Tibial nerve (tissue), 4 donors: ENCODE data around the gene PRG2. TPM values are rescaled to one million over a fixed set of nuclear protein-coding genes. Genes with fewer than 3 reads are reported as not detected.

Source experiments
- DNase-seq, 2 donors: peaks; one replicate each; pipeline ENCODE4 v3.0.0-alpha.2; 2019; ENCODE audit warnings: low spot score in 2 of 2
- H3K27ac ChIP-seq, 4 donors: fragments of 200-600 bp; sonication (generic) in 3 of 4; one replicate each; pipeline ENCODE4 v1.5.1; 2017 to 2019; ENCODE audit warnings: mild to moderate bottlenecking in 1 of 4
- H3K27me3 ChIP-seq, 2 donors: fragments of 200-600 bp; sonication (generic) in 1 of 2; one replicate each; pipeline versions ENCODE4 v1.5.1 to v1.6.0; 2017 to 2019
- H3K36me3 ChIP-seq, 3 donors: fragments of 200-600 bp; sonication (generic); one replicate each; pipeline ENCODE4 v1.5.1; 2018 to 2019
- H3K4me1 ChIP-seq, 4 donors: fragments of 200-600 bp; sonication (generic) in 3 of 4; one replicate each; pipeline ENCODE4 v1.5.1; 2017 to 2019
- H3K4me3 ChIP-seq, 4 donors: fragments of 200-600 bp; sonication (generic) in 3 of 4; one replicate each; pipeline ENCODE4 v1.5.1; 2017 to 2019; ENCODE audit warnings: mild to moderate bottlenecking in 1 of 4, moderate library complexity in 1 of 4
- H3K9me3 ChIP-seq, 4 donors: fragments of 200-600 bp; sonication (generic) in 3 of 4; one replicate each; pipeline ENCODE4 v1.5.1; 2017 to 2019
- EP300 ChIP-seq, 2 donors: sonication (generic); formaldehyde crosslinking; IDR thresholded peaks; one replicate each; pipeline ENCODE4 v1.6.1; 2017; ENCODE audit warnings: antibody characterized with exemption in 2 of 2, mild to moderate bottlenecking in 1 of 2
- POLR2A ChIP-seq, 2 donors: fragments of 450-650 bp; IDR thresholded peaks; one replicate each; pipeline ENCODE4 v1.6.1; 2017; ENCODE audit warnings: antibody characterized with exemption in 2 of 2, mild to moderate bottlenecking in 2 of 2, moderate library complexity in 2 of 2
- WGBS, 2 donors: methylation state at CpG; one replicate each; pipeline ENCODE4 v1.1.5; 2018; 5-methylcytosine and 5-hydroxymethylcytosine counted together
- total RNA-seq, 4 donors: library from RNA; depleted of rRNA; stranded (reverse); fragments of >200 nt; gene quantifications; one replicate each; pipeline ENCODE4 v1.1.0, GENCODE V29; 2016
- TF ChIP-seq, protein P1 (sequence below), 5 experiments: fragments of 200-600 bp in 3 of 5; fragments of 450-650 bp in 2 of 5; sonication (generic) in 3 of 5; IDR thresholded peaks; one replicate each; pipeline ENCODE4 v1.5.1; 2016 to 2019; ENCODE audit warnings: antibody characterized with exemption in 5 of 5, mild to moderate bottlenecking in 3 of 5, moderate library complexity in 2 of 5

Gene PRG2
- total RNA-seq, 4 donors from 2014 or later = 0.39 TPM; not detected in 3

DNA sequence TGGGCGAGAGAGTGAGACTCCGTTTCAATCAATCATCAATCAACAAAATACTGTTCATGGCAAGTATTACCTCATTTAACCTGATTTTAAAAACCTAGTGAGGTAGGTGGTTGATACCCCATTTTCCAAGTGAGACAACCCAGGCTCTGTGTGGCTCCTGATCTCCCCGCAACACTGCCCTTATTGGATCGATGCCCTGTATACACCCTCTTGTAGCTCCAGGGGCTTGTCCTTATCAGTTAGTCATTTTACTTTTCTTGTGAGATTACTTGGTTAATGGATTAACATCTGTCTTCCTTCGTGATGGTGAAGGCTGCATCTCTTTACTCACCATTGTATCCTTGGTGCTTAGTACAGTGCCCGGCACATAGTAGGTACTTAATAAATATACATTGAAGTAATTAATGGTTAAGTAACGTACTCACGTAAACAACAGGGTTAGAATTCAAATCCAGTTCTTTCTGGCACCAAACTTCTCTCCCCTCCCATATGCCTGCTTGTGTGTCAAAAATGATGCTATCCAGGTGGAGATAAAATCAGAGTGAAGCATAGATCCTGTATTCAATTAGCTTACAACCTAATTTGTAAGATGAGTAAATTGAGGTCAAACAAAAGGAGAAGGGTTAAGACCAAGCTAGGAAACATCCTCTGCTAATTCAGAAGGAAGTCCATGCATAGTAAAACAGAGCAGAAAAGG lies 1.8 kb upstream of the PRG2 start:
- H3K4me3 ChIP-seq = no peak overlapping the region
- 77 to 83% methylated on average over 8 of the region's 8 CpGs for WGBS, 2 donors
- H3K36me3 ChIP-seq = no peaks in the 10 kb centered on the region
- TF ChIP-seq EP300 (IDR thresholded peaks at IDR 0.05) = no peak
- TF ChIP-seq POLR2A (IDR thresholded peaks at IDR 0.05) = no peak
- TF ChIP-seq, protein P1, sequence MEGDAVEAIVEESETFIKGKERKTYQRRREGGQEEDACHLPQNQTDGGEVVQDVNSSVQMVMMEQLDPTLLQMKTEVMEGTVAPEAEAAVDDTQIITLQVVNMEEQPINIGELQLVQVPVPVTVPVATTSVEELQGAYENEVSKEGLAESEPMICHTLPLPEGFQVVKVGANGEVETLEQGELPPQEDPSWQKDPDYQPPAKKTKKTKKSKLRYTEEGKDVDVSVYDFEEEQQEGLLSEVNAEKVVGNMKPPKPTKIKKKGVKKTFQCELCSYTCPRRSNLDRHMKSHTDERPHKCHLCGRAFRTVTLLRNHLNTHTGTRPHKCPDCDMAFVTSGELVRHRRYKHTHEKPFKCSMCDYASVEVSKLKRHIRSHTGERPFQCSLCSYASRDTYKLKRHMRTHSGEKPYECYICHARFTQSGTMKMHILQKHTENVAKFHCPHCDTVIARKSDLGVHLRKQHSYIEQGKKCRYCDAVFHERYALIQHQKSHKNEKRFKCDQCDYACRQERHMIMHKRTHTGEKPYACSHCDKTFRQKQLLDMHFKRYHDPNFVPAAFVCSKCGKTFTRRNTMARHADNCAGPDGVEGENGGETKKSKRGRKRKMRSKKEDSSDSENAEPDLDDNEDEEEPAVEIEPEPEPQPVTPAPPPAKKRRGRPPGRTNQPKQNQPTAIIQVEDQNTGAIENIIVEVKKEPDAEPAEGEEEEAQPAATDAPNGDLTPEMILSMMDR (IDR thresholded peaks at IDR 0.05) = no peak
- no peaks in the 10 kb centered on the region for H3K4me1 ChIP-seq
- no peak overlapping the region for H3K27ac ChIP-seq
- no peak for DNase-seq
- H3K27me3 ChIP-seq = no peaks in the 10 kb centered on the region
- no peaks in the 10 kb centered on the region for H3K9me3 ChIP-seq

DNA sequence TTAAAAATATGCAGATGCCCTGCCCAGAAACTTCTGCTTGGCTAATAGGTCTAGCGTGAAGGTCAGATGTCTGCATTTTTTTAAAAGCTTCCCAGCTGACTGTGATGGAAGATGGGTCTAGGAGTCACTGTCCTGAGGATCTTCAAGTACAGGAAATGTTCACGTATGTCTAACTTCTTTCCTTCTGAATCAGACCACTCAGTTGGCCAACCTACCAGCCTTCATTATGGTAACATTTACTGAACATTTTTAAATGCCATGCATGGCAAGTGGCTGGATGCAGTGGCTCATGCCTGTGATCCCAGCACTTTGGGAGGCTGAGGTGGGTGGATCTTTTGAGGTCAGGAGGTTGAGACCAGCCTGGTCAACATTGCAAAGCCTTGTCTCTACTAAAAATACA lies 1.1 kb upstream of the PRG2 start:
- 64 to 66% methylated on average over 2 of the region's 2 CpGs for whole genome bisulfite sequencing, 2 donors
- Histone ChIP-seq H3K9me3 (no peaks in the 10 kb centered on the region), H3K4me3 (no peak overlapping the region), H3K36me3 (no peaks in the 10 kb centered on the region), H3K27me3 (no peaks in the 10 kb centered on the region), H3K27ac (no peak overlapping the region), H3K4me1 (no peaks in the 10 kb centered on the region)
- TF ChIP-seq, protein P1 (IDR thresholded peaks at IDR 0.05) = no peak
- TF ChIP-seq POLR2A (IDR thresholded peaks at IDR 0.05) (no peak), EP300 (IDR thresholded peaks at IDR 0.05) (no peak)
- DNase-seq = no peak

DNA sequence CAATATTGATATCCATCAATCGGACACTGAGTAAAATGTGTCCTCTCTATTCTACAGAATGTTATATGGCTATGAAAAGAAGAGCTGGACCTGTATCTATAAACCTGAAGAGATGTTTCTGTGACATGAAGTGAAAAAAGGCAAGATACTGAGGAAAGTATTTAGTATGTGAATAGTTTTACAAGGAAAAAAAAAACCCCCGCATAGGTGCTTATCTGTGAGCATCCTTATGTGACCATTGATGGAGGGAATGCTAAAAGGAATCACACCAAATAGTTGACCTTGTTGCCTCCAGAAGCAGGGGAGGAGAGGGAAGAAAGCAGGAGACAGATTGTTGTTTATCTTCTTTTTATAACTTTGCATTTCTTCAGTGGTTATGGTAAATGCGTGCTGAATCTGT lies 661 bp upstream of the PRG2 start:
- no peak overlapping the region for H3K4me3 ChIP-seq
- DNase-seq = no peak
- whole genome bisulfite sequencing, 2 donors = 87 to 96% methylated on average over 3 of the region's 3 CpGs
- no peak for TF ChIP-seq POLR2A (IDR thresholded peaks at IDR 0.05)
- TF ChIP-seq, protein P1 (IDR thresholded peaks at IDR 0.05) = no peak
- TF ChIP-seq EP300 (IDR thresholded peaks at IDR 0.05) = no peak
- H3K4me1 ChIP-seq = no peaks in the 10 kb centered on the region
- H3K9me3 ChIP-seq = no peaks in the 10 kb centered on the region
- H3K36me3 ChIP-seq = no peaks in the 10 kb centered on the region
- H3K27me3 ChIP-seq = no peaks in the 10 kb centered on the region
- H3K27ac ChIP-seq = no peak overlapping the region

DNA sequence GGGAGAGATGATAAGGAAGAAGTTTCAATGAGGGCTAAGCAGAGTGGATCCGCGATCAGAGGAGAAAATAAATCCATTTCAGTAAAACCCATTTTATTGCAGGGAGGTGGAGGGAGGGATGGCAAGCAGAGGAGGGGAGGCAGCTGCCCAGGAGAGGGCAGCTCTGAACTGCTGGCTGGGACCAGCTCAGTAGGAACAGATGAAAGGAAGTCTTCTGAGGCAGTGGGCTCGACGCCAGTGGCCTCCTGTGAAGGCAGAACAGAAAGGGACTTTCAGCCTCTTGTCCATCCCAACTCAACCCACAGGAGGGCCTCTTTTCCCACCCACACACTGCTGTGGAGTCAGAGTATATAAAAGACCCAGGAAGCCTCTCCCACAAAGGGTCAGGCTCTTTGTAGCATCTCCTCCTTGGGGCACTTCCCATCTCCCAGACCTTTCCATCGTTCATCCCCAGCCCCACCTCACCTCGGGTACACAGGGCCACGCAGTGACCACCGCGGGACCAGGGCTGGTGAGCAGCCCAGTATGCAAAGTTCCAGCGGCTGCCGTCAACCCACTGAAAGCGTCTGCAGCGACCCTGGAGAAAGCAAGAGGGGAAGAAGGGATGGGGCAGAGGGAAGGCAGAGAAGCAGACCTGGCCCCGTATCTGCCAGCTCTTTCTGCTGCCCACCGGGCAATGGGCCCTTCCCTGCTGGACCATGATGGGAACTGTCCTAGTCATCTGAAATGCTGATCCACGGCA lies 3.0 kb downstream of the PRG2 start:
- H3K4me3 ChIP-seq = no peak overlapping the region
- WGBS, 2 donors = 64 to 71% methylated on average over 10 to 16 of the region's 16 CpGs
- H3K27ac ChIP-seq = no peak overlapping the region
- no peaks in the 10 kb centered on the region for H3K36me3 ChIP-seq
- peak in 1 of 2 donors; percentile 14 for DNase-seq
- H3K4me1 ChIP-seq = no peaks in the 10 kb centered on the region
- no peaks in the 10 kb centered on the region for H3K27me3 ChIP-seq
- TF ChIP-seq EP300 (IDR thresholded peaks at IDR 0.05) (no peak), POLR2A (IDR thresholded peaks at IDR 0.05) (no peak)
- TF ChIP-seq, protein P1 (IDR thresholded peaks at IDR 0.05) = no peak
- H3K9me3 ChIP-seq = no peaks in the 10 kb centered on the region
